ENCODE results near the gene GPR132.

Gene GPR132

DNA sequence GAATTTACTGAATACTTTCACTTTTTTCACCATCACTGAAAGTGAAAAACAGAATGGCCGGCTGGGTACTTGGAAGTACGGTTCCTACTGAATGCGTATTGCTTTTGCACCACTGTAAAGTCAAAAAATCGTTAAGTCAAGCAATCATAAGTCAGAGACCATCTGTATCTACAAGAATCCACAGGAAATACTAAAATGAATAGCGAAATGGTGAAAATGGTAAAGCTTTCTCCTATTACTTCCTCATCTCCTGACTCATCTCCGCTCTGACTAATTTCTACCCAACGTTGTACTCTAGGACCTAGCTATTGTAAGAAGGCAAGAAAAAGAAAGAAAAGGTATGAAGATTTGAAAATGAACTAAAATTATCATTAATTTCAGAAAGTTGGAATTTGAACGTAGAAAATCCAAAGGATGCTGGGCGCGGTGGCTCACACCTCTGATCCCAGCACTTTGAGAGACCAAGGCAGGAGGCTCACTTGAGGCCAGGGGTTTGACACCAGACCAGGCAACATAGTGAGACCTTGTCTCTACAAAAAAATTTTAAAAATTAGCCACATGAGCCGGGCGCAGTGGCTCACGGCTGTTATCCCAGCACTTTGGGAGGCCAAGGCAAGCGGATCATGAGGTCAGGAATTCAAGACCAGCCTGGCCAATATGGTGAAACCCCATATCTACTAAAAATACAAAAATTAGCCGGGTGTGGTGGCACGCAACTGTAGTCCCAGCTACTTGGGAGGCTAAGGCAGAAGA is 39.0 kb downstream of the GPR132 start:
- TF ChIP-seq POLR2A (IDR thresholded peaks at IDR 0.05; ENCODE audit: low read length), result no peak
- TF ChIP-seq GATA1 (IDR thresholded peaks at IDR 0.05; ENCODE audit: low read depth, low read length), result no peak
- DNase-seq, result no peak

DNA sequence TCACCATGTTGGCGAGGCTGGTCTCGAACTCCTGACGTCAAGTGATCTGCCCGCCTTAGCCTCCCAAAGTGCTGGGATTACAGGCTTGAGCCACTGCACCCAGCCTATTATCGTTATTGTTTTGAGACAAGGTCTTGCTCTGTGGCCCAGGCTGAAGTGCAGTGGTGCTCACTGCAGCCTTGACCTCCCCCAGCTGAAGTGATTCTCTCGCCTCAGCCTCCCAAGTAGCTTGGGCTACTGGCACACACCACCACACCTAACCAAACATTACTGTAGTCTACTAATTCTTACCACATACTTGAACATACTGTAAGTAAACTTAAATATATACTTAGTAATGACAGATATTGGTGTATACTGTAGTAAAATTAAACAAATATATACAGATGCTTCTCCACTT is 39.8 kb downstream of the GPR132 start:
- TF ChIP-seq POLR2A (IDR thresholded peaks at IDR 0.05; ENCODE audit: low read length) (no peak), GATA1 (IDR thresholded peaks at IDR 0.05; ENCODE audit: low read depth, low read length) (no peak)
- DNase-seq, result no peak

DNA sequence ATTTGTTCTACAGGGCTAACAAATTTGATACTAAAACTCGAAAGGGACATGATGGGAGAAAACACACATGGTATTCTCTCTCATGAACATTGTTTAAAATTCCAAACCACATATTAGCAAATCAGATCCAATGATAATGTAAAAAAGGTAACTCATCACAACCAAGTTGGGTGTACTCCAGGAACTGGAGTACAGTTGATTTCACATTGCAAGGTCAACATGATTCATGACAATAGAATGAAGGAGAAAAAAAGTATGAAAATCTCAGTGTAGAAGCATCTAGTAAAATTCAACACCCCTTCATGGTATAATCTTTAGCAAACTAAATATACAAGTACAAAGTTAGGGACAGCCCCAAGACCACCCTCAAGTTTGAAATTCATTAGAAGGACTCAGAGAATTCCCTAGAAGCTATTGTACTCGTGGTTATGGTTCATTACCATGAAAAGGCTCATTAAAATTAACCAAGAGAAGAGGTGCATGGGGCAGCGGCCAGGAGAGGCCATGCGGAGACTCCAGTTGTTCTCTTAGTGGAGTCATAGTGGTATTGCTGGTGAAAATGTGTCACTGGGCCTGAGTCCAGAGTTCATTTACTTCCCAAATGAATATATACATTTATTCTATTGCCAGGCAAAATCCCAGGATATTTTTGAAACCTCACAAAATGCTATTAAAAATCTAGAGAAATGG is 41.3 kb downstream of the GPR132 start:
- TF ChIP-seq GATA1 (IDR thresholded peaks at IDR 0.05; ENCODE audit: low read depth, low read length) (no peak), POLR2A (IDR thresholded peaks at IDR 0.05; ENCODE audit: low read length) (no peak)
- DNase-seq, result no peak

GRCh38 chr14:105023144-105023543 is 42.1 kb downstream of the GPR132 start:
- DNase-seq, result no peak
- no peak for TF ChIP-seq GATA1 (IDR thresholded peaks at IDR 0.05; ENCODE audit: low read depth, low read length)
- TF ChIP-seq POLR2A (IDR thresholded peaks at IDR 0.05; ENCODE audit: low read length), result no peak

DNA sequence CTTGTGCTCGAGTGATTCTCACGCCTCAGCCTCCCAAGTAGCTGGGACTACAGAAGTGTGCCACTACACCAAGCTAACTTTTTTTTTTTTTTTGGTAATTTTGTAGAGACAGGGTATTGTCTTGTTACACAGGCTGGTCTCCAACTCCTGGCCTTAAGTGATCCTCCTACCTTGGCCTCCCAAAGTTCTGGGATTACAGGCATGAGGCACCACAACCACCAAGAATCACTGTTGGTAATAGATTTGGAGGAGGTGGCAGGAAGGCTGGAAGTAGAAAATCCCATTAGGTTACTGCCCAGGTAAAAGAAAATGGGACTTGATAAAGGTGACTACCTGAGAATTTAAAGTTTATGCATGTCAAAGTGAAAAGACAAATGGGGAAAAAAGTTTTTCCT is 43.0 kb downstream of the GPR132 start:
- no peak for DNase-seq
- TF ChIP-seq GATA1 (IDR thresholded peaks at IDR 0.05; ENCODE audit: low read depth, low read length) (no peak), POLR2A (IDR thresholded peaks at IDR 0.05; ENCODE audit: low read length) (no peak)

DNA sequence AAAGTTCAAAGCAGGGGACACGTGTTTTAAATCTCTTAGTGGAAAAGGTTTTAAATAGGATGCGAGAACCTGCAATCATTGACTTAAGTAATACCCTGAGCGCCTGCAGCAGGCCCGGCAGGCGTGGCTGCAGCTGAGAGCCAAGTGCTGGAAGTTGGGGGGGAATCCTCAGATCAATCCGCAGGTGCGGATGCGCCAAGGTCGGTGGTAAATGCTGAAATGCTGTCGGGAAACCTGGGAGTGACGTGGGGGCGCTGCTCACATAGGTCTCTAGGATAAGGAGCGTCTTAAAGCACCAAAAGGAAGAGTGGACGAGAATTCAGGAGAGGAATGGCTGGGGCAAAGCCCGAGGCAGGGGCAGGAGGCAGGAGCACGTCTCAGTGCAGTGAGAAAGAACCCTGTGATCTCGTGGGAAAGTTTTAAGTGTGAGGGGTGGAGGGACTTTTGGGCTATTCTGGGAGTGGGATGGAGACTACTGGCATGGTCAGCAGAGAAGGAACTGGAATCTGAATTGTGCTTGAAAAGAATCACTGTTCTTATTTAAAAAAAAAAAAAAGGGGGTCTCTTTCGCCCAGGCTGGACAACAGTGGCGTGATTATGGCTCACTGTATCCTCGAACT is 43.5 kb downstream of the GPR132 start:
- peak; percentile 73 to 78 for DNase-seq
- TF ChIP-seq GATA1 (IDR thresholded peaks at IDR 0.05; ENCODE audit: low read depth, low read length) (no peak), POLR2A (IDR thresholded peaks at IDR 0.05; ENCODE audit: low read length) (no peak)

- peak; percentile 82 for TF ChIP-seq POLR2A (IDR thresholded peaks at IDR 0.05; ENCODE audit: low read length)
- TF ChIP-seq GATA1 (IDR thresholded peaks at IDR 0.05; ENCODE audit: low read depth, low read length), result no peak
- DNase-seq, result peak; percentile 97 to 99
These were observed 44.2 kb downstream of the GPR132 start, which contains the start of gene CDCA4 for GRCh38 chr14:105020815-105021655. Gene CDCA4 (minus strand): TSS chr14:105021083. CDS start chr14:105011929, 9,154 bp downstream.

DNA sequence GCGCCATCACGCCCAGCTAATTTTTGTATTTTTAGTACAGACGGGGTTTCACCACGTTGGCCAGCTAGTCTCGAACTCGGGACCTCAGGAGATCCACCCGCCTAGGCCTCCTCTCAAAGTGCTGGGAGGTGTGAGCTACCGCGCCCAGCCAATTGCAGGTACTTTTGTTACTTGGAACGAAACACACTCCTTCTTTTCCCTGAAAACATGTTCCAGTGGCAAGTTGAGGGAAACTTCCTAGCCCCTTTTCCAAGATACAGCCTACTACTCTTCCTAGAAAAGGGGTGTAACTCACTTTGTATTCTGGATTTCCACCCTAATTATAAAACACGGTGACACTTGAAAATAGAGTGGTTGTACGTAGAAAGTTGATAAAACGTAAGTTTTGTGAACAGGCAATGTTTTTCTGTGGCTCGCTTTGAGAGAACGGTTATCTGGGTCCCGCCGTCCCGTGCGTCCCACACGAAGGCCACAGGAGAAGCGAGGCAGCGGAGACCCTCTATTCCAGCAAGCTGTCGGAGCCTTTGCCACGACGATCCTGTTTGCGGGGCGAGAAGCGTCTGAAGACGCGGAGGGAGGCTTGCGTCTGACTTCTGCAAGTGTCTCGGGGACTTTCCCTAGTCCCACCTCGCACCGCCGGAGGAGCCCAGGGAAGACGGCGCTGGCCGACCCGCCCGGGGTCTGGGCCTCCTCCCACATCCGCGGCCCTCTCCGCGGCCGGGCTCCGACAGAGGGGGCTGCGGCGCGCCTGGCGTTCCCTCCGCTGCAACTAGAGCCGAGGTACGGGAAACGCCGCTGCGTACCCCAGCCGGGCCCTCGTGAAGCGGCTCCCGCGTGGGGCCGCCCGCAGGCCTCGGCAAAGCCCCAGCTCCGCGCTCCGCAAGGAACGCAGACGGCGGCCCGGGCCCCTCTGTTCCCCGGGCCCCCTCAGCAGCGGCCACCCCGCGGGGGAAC is 45.1 kb downstream of the GPR132 start:
- TF ChIP-seq GATA1 (IDR thresholded peaks at IDR 0.05; ENCODE audit: low read depth, low read length), result no peak
- TF ChIP-seq POLR2A (IDR thresholded peaks at IDR 0.05; ENCODE audit: low read length), result no peak
- peak; percentile 62 to 79 for DNase-seq

- TF ChIP-seq POLR2A (IDR thresholded peaks at IDR 0.05; ENCODE audit: low read length), result no peak
- no peak for TF ChIP-seq GATA1 (IDR thresholded peaks at IDR 0.05; ENCODE audit: low read depth, low read length)
- no peak for DNase-seq
These were observed 46.8 kb downstream of the GPR132 start for GRCh38 chr14:105018414-105018813.

DNA sequence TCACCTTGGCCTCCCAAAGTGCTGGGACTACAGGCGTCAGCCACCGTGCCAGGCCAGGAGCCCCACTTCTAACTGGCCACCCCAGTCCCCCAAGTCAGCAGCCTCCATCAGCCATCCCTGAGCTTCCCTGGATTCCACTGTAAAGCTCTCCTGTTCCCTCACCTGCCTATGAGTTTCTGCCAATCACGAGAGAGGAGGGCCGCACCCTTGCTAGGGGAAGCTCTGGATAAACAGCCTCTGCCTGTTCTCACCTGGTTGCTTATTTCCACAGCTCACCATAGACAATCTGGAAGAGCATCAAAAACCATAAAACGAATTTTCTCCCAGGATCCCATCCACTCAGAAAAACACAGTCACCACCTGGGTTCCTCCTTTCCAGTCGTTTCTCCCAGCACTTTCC is 49.3 kb downstream of the GPR132 start:
- no peak for TF ChIP-seq POLR2A (IDR thresholded peaks at IDR 0.05; ENCODE audit: low read length)
- TF ChIP-seq GATA1 (IDR thresholded peaks at IDR 0.05; ENCODE audit: low read depth, low read length), result no peak
- DNase-seq, result no peak

GRCh38 chr14:105015242-105015641 is 50.0 kb downstream of the GPR132 start:
- DNase-seq, result no peak
- TF ChIP-seq GATA1 (IDR thresholded peaks at IDR 0.05; ENCODE audit: low read depth, low read length) (no peak), POLR2A (IDR thresholded peaks at IDR 0.05; ENCODE audit: low read length) (no peak)

DNA sequence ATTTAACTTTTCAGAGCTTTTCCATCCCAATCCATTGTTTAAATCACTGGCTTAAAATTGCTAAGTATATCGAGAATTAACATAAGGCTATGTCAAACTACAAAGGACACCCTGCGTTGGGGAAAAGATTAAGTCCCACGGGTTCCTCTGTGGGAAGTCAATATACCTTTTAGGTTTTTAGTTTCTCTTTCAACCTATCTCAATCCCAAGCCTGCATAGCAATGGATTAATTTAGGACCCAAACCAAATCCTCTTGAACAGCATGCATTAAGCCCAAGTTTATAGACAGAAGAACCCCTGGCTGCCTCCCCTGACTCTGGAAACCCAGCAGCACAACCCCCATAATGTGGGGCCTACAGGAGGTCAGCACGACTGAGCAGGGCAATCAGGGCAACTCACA is 50.6 kb downstream of the GPR132 start:
- DNase-seq, result no peak
- no peak for TF ChIP-seq GATA1 (IDR thresholded peaks at IDR 0.05; ENCODE audit: low read depth, low read length)
- TF ChIP-seq POLR2A (IDR thresholded peaks at IDR 0.05; ENCODE audit: low read length), result no peak

DNA sequence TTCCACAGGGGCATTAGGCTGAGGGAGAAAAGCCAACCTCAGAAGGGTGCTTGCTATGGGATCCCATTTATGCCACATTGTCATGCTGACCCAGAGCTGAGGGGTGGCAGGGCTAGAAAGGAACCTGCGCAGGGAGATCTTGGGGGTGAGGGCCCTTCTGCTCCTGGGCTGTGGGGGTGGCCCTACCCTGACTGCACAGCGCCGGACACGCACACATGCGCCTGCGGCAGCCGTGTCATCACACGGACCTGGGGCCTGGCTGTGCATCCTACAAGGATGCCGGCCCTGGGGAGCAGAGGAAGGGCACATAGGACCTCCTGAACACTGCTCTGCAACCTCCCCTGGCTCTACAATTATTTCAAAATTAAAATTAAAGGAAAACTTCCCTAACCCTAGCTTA is 51.2 kb downstream of the GPR132 start:
- no peak for TF ChIP-seq POLR2A (IDR thresholded peaks at IDR 0.05; ENCODE audit: low read length)
- TF ChIP-seq GATA1 (IDR thresholded peaks at IDR 0.05; ENCODE audit: low read depth, low read length), result no peak
- DNase-seq, result no peak

All from erythroblast (primary cell).